ENCODE results near the gene TTF2. TPM values are rescaled to one million over a fixed set of nuclear protein-coding genes. Genes with fewer than 3 reads are reported as not detected.

TTF2 gene
- polyA plus RNA-seq, 1 donor (not counting 4 experiments of a cell fraction or from before 2014, with no cell fraction given), result 23.0 TPM

DNA sequence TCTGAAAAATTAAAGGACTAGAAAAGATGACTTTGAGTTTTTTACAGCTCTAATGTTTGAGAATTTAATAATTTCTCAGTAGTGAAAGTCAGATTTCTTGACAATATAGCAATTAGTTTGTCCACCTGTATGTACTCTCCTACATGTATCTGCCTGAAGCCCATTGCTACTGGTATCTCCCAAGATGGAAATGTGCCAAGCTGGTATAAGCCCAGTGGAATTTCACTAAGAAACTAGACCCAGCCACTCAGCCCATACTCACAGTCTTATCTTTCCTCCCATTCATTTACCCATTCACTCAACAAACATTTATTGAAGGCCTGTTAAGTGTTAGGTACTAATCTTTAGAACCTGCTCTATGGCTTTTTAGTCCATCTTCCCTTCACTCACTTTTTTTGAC, 83.0 kb downstream of the TTF2 start:
- Histone ChIP-seq H3K9me3 (ENCODE audit: control insufficient read depth, low read depth, low read length) (no peaks in the 10 kb centered on the region), H3K36me3 (ENCODE audit: control insufficient read depth in 2 of 2, extremely low read depth in 1 of 2, insufficient read depth in 2 of 2, low read length in 2 of 2) (no peaks in the 10 kb centered on the region), H2AFZ (ENCODE audit: control insufficient read depth, low read length) (no peak overlapping the region), H3K4me3 (ENCODE audit: control insufficient read depth in 2 of 3, extremely low read depth in 1 of 3, insufficient read depth in 2 of 3, low read depth in 1 of 3, low read length in 3 of 3) (no peak overlapping the region), H3K9ac (ENCODE audit: control insufficient read depth, extremely low read depth, insufficient read depth, low read length) (no peak overlapping the region), H3K4me2 (ENCODE audit: control insufficient read depth, extremely low read depth, insufficient read depth, low read depth, low read length) (no peak overlapping the region), H3K4me1 (ENCODE audit: control insufficient read depth, extremely low read depth, insufficient read depth, low read length) (peaks cover 9% of the 10 kb centered on the region), H3K9me1 (ENCODE audit: control insufficient read depth, extremely low read depth, insufficient read depth, low read length) (no peaks in the 10 kb centered on the region), H3K27ac (ENCODE audit: control insufficient read depth, insufficient read depth, low read length) (no peak overlapping the region), H3K27me3 (ENCODE audit: control insufficient read depth, extremely low read depth, insufficient read depth, low read length) (no peaks in the 10 kb centered on the region), H3K79me2 (ENCODE audit: control insufficient read depth, insufficient read depth, low read length) (no peaks in the 10 kb centered on the region), H4K20me1 (ENCODE audit: control insufficient read depth, extremely low read depth, insufficient read depth, low read length) (no peaks in the 10 kb centered on the region)
- dilution Hi-C loops (cut with MboI; ENCODE audit: extremely low pct_ligation_motif_present, low sequenced_read_pairs), result no loop called here
- no peak for TF ChIP-seq EZH2 (IDR thresholded peaks at IDR 0.05; ENCODE audit: low read length)
- TF ChIP-seq, protein P1, sequence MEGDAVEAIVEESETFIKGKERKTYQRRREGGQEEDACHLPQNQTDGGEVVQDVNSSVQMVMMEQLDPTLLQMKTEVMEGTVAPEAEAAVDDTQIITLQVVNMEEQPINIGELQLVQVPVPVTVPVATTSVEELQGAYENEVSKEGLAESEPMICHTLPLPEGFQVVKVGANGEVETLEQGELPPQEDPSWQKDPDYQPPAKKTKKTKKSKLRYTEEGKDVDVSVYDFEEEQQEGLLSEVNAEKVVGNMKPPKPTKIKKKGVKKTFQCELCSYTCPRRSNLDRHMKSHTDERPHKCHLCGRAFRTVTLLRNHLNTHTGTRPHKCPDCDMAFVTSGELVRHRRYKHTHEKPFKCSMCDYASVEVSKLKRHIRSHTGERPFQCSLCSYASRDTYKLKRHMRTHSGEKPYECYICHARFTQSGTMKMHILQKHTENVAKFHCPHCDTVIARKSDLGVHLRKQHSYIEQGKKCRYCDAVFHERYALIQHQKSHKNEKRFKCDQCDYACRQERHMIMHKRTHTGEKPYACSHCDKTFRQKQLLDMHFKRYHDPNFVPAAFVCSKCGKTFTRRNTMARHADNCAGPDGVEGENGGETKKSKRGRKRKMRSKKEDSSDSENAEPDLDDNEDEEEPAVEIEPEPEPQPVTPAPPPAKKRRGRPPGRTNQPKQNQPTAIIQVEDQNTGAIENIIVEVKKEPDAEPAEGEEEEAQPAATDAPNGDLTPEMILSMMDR (optimal IDR thresholded peaks at IDR 0.05 in 1 of 3, IDR thresholded peaks at IDR 0.05 in 1 of 3, conservative IDR thresholded peaks at IDR 0.05 in 1 of 3; ENCODE audit: extremely low read depth in 1 of 3, insufficient read depth in 2 of 3, low read length in 3 of 3), result no peak
- DNase-seq (ENCODE audit: low read depth, low spot score), result no peak
- FAIRE-seq, result no peak

DNA sequence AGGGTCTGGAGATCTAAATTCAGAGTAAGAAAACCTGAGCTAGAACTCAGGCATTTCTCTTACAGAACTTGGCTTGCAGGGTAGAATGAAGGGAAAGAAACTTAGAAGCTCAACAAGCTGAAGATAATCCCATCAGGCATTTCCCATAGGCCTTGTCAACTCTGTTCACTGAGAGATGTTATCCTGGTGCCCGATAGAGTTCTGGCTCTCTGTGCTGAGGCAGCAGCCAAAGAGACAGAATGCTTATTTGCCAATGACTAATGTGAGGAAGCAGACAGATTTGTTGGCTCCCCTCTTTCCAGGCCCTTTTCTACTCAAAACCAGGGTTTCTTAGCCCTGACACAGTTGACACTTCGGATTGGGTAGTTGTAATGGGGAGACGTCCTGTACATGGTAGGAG, 83.7 kb downstream of the TTF2 start:
- H3K36me3 ChIP-seq (ENCODE audit: control insufficient read depth in 2 of 2, extremely low read depth in 1 of 2, insufficient read depth in 2 of 2, low read length in 2 of 2), result no peaks in the 10 kb centered on the region
- H3K4me2 ChIP-seq (ENCODE audit: control insufficient read depth, extremely low read depth, insufficient read depth, low read depth, low read length), result no peak overlapping the region
- H3K27me3 ChIP-seq (ENCODE audit: control insufficient read depth, extremely low read depth, insufficient read depth, low read length), result no peaks in the 10 kb centered on the region
- H3K9ac ChIP-seq (ENCODE audit: control insufficient read depth, extremely low read depth, insufficient read depth, low read length), result no peak overlapping the region
- no peaks in the 10 kb centered on the region for H4K20me1 ChIP-seq (ENCODE audit: control insufficient read depth, extremely low read depth, insufficient read depth, low read length)
- no peak for DNase-seq (ENCODE audit: low read depth, low spot score)
- H3K79me2 ChIP-seq (ENCODE audit: control insufficient read depth, insufficient read depth, low read length), result no peaks in the 10 kb centered on the region
- H2AFZ ChIP-seq (ENCODE audit: control insufficient read depth, low read length), result no peak overlapping the region
- no peak for FAIRE-seq
- no peaks in the 10 kb centered on the region for H3K9me1 ChIP-seq (ENCODE audit: control insufficient read depth, extremely low read depth, insufficient read depth, low read length)
- H3K4me1 ChIP-seq (ENCODE audit: control insufficient read depth, extremely low read depth, insufficient read depth, low read length), result peaks cover 9% of the 10 kb centered on the region
- H3K27ac ChIP-seq (ENCODE audit: control insufficient read depth, insufficient read depth, low read length), result no peak overlapping the region
- no peaks in the 10 kb centered on the region for H3K9me3 ChIP-seq (ENCODE audit: control insufficient read depth, low read depth, low read length)
- dilution Hi-C loops (cut with MboI; ENCODE audit: extremely low pct_ligation_motif_present, low sequenced_read_pairs), result no loop called here
- TF ChIP-seq EZH2 (IDR thresholded peaks at IDR 0.05; ENCODE audit: low read length), result no peak
- TF ChIP-seq, protein P1 (optimal IDR thresholded peaks at IDR 0.05 in 1 of 3, IDR thresholded peaks at IDR 0.05 in 1 of 3, conservative IDR thresholded peaks at IDR 0.05 in 1 of 3; ENCODE audit: extremely low read depth in 1 of 3, insufficient read depth in 2 of 3, low read length in 3 of 3), result no peak
- no peak overlapping the region for H3K4me3 ChIP-seq (ENCODE audit: control insufficient read depth in 2 of 3, extremely low read depth in 1 of 3, insufficient read depth in 2 of 3, low read depth in 1 of 3, low read length in 3 of 3)

Data from keratinocyte (primary cell).